AG09309 (cell line): ENCODE results near the gene CIART.

Source experiments
- DNase-seq: peaks from one replicate; pipeline ENCODE4 v3.0.0-alpha.2; 2010; ENCODE audit warnings: low read depth
- H3K4me3 ChIP-seq: 2 replicates; pipeline ENCODE4 v1.5.1; 2011; ENCODE audit warnings: mild to moderate bottlenecking, low read depth, low read length, moderate library complexity; ENCODE audit not compliant: control insufficient read depth
- CTCF ChIP-seq: IDR thresholded peaks from 2 replicates; pipeline ENCODE4 v1.5.1; 2011; ENCODE audit warnings: mild to moderate bottlenecking, low read depth, low read length, inconsistent platforms; ENCODE audit not compliant: insufficient read depth, control insufficient read depth; ENCODE audit errors: missing control alignments

The CIART gene

DNA sequence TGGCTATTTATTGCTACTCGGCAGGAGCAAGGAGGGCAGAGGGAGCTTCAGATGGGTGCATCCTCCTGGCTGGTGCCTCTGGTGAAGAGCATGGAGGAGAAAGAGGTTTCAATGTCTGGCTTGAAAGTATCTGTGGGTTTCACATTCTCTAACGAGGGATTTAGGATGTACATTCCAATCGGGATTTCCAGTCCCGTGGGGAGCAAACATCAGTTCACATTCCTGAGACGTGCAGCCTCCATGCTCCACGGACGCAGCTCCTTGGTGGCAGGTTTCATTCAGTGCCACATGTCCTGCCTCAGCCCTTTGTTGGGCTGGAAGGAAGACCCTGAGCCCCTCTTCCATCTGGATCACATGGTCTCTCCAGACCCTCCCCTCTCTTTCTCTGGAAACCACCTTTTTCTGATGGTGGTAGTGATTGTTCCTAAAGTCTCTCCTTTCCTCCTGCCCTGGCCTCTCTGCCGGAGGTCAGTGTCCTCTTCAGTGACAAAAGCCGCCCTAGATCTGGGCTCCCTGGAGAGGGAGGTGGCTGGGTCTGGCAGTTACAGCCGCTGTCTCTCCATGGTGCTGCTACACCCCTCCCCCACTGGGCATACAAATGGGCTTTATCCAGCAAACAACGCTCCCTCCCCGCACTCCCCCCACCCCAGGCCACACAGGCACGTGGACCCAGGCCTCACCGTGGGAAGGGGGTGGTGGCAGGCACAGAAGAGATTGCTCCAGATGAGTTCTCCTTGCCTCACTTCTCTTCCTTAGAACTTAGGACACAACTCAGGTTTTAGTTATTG, 25.6 kb upstream of the CIART start:
- H3K4me3 ChIP-seq: no peak overlapping the region
- no peak for DNase-seq
- TF ChIP-seq CTCF: no peak

GRCh38 chr1:150257624-150258585, 24.4 kb upstream of the CIART start, which contains the start of gene CA14:
TSS of gene CA14 (plus strand) at chr1:150257774. CDS start at chr1:150258129, 355 bp downstream.
- no peak for DNase-seq
- no peak within 1 kb of the TSS for H3K4me3 ChIP-seq

DNA sequence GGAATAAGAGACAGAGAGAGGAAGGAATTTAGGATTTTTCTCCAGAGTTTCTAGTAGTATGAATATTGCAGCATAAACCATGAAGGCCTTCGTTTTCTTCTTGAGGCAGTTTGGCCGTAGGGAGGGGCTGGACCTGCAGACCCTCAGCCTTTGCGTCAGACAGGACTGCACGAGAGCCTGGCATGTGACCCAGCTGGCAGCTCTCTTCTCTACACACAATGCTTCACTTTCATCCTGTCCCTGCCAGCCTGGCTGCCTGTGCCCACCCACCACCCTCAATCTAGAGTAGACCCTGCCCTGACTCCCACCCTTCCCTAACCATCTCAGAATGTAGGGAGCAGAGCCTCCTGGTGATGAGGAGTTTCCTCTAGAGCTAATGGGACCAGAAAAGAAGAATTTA, 23.1 kb upstream of the CIART start:
- DNase-seq: no peak
- H3K4me3 ChIP-seq: no peak overlapping the region
- TF ChIP-seq CTCF: no peak

More at GRCh38 chr1:150257624-150258585, 24.4 kb upstream of the CIART start, which contains the start of gene CA14:
- no peak for TF ChIP-seq CTCF

DNA sequence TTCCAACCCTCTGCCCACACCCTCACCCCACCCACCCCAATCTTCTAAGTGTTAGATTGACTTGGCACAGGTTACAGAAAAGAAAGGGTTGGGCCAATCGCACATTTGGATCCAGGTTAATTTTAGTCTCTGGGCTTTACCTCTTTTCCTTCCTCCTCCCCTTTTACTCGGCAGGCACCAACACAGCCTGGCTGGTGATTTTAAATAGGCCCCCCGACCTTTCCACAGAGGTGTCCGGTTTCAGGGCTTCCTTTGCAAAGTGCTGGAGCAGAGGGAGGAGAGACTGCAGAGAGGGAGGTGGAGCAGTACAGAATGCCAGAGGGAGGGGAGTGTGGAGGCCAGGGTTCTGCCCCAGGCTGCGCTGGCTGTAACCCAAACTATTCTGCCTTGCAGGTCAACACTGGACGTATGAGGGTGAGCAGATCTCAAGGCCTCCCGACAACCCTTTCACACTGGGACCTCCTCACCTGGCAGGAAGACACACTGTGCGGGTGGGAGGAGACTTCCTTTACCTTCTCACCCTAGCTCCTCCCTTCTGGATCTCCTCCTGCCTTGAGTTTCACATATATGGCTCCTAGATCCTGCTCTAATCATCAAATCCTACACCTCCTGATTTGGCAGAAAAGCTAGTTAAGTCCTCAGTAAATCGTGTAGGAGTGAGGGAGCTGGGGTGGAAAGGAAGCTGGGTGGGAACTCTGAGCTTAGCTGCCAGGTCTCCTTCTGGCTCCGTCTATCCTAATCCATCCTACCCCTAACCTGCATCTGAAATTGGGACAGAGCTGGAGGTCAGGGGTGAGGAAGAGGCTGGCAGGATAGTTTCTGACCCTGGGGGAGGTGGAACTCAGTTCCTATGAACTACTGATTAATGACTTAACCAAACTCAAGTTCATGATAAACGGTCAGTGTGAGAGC, 22.3 kb upstream of the CIART start:
- no peak overlapping the region for H3K4me3 ChIP-seq

DNA sequence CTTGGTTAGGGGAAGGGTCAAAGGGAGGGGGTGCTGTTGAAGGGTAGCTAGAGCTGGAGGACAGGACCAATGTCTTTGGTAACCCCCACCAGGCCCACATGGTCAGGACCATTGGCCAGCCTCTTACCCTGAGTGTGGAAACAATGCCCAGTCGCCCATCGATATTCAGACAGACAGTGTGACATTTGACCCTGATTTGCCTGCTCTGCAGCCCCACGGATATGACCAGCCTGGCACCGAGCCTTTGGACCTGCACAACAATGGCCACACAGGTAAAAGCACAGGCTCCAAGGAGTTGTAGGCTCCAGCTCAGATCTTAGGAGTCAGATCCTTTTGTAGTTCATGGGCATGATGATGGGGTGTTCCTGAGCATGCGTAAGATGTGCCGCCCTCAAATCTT, 21.0 kb upstream of the CIART start:
- no peak for TF ChIP-seq CTCF
- DNase-seq: no peak
- no peak overlapping the region for H3K4me3 ChIP-seq

More for the DNA sequence above, 22.3 kb upstream of the CIART start:
- TF ChIP-seq CTCF: no peak
- no peak for DNase-seq
